Vagina (tissue), 2 donors: ENCODE measurements around the gene NKAIN2. TPM values are rescaled to one million over a fixed set of nuclear protein-coding genes. Genes with fewer than 3 reads are reported as not detected.

ENCODE experiments used
- DNase-seq, 2 donors: peaks; one replicate each; pipeline ENCODE4 v3.0.0-alpha.2; 2017; ENCODE audit errors: extremely low spot score in 2 of 2
- H3K27ac ChIP-seq: fragments of 200-600 bp; sonication (generic); one replicate; pipeline ENCODE4 v1.5.1; 2019
- H3K27me3 ChIP-seq: fragments of 200-600 bp; sonication (generic); one replicate; pipeline ENCODE4 v1.5.1; 2019
- H3K36me3 ChIP-seq, 2 donors: fragments of 200-600 bp; sonication (generic); one replicate each; pipeline ENCODE4 v1.5.1; 2017 to 2019
- H3K4me1 ChIP-seq: fragments of 200-600 bp; sonication (generic); one replicate; pipeline ENCODE4 v1.5.1; 2019
- H3K4me3 ChIP-seq, 2 donors: fragments of 200-600 bp; sonication (generic); 1 replicate in 1 of 2; 2 replicates in 1 of 2; pipeline ENCODE4 v1.5.1; 2016 to 2019
- H3K9me3 ChIP-seq: fragments of 200-600 bp; sonication (generic); one replicate; pipeline ENCODE4 v1.5.1; 2019
- CTCF ChIP-seq, 3 experiments: fragments of 450-650 bp in 2 of 3; fragments of 200-600 bp in 1 of 3; sonication (generic) in 1 of 3; IDR thresholded peaks; one replicate each; pipeline ENCODE4 v1.5.1; 2017 to 2019; ENCODE audit warnings: antibody characterized with exemption in 3 of 3, mild to moderate bottlenecking in 2 of 3, moderate library complexity in 2 of 3
- POLR2A ChIP-seq, 2 donors: fragments of 450-650 bp; IDR thresholded peaks; one replicate each; pipeline ENCODE4 v1.6.1; 2017; ENCODE audit warnings: antibody characterized with exemption in 2 of 2, mild to moderate bottlenecking in 2 of 2, moderate library complexity in 2 of 2
- POLR2AphosphoS5 ChIP-seq, 2 donors: sonication (generic); formaldehyde crosslinking; IDR thresholded peaks; one replicate each; pipeline ENCODE4 v1.9.0; 2017; ENCODE audit warnings: antibody characterized with exemption in 2 of 2, mild to moderate bottlenecking in 2 of 2, low read depth in 1 of 2; ENCODE audit not compliant: insufficient read depth in 1 of 2
- intact Hi-C: fragments of 100-400 bp; cut with DNase I; formaldehyde crosslinking; loops from one replicate; pipeline ENCODE4 v1.15.1; 2023
- total RNA-seq: library from RNA; depleted of rRNA; stranded (reverse); fragments of >200 nt; gene quantifications from one replicate; pipeline ENCODE4 v1.2.3, GENCODE V29; 2016

The NKAIN2 gene
- total RNA-seq, 1 donor from 2014 or later: not detected

GRCh38 chr6:123769431-123769830, 34.2 kb upstream of the NKAIN2 start:
- H3K9me3 ChIP-seq: no peaks in the 10 kb centered on the region
- no peak for DNase-seq
- H3K27ac ChIP-seq: no peak overlapping the region
- no peak for TF ChIP-seq CTCF (IDR thresholded peaks at IDR 0.05)
- TF ChIP-seq POLR2A (IDR thresholded peaks at IDR 0.05): no peak
- no peak for TF ChIP-seq POLR2AphosphoS5 (IDR thresholded peaks at IDR 0.05; ENCODE audit: insufficient read depth in 1 of 2, low read depth in 1 of 2)
- intact Hi-C loops: no loop called here
- H3K4me1 ChIP-seq: no peaks in the 10 kb centered on the region
- no peaks in the 10 kb centered on the region for H3K36me3 ChIP-seq
- H3K27me3 ChIP-seq: no peaks in the 10 kb centered on the region
- H3K4me3 ChIP-seq: no peak overlapping the region

GRCh38 chr6:123770247-123770949, 33.3 kb upstream of the NKAIN2 start:
- Histone ChIP-seq H3K4me1 (no peaks in the 10 kb centered on the region), H3K27me3 (no peaks in the 10 kb centered on the region), H3K36me3 (no peaks in the 10 kb centered on the region), H3K27ac (no peak overlapping the region), H3K9me3 (no peaks in the 10 kb centered on the region), H3K4me3 (no peak overlapping the region)
- intact Hi-C loops: no loop called here
- TF ChIP-seq POLR2A (IDR thresholded peaks at IDR 0.05) (no peak), CTCF (IDR thresholded peaks at IDR 0.05) (no peak), POLR2AphosphoS5 (IDR thresholded peaks at IDR 0.05; ENCODE audit: insufficient read depth in 1 of 2, low read depth in 1 of 2) (no peak)
- DNase-seq: no peak

GRCh38 chr6:123771126-123771525, 32.5 kb upstream of the NKAIN2 start:
- H3K27ac ChIP-seq: no peak overlapping the region
- intact Hi-C loops: no loop called here
- H3K4me1 ChIP-seq: no peaks in the 10 kb centered on the region
- no peaks in the 10 kb centered on the region for H3K9me3 ChIP-seq
- H3K36me3 ChIP-seq: no peaks in the 10 kb centered on the region
- TF ChIP-seq POLR2A (IDR thresholded peaks at IDR 0.05): no peak
- no peak for TF ChIP-seq POLR2AphosphoS5 (IDR thresholded peaks at IDR 0.05; ENCODE audit: insufficient read depth in 1 of 2, low read depth in 1 of 2)
- TF ChIP-seq CTCF (IDR thresholded peaks at IDR 0.05): no peak
- no peak for DNase-seq
- no peaks in the 10 kb centered on the region for H3K27me3 ChIP-seq
- H3K4me3 ChIP-seq: no peak overlapping the region

GRCh38 chr6:123777563-123777962, 26.1 kb upstream of the NKAIN2 start:
- intact Hi-C loops: no loop called here
- no peak for DNase-seq
- Histone ChIP-seq H3K27ac (no peak overlapping the region), H3K4me1 (no peaks in the 10 kb centered on the region), H3K36me3 (no peaks in the 10 kb centered on the region), H3K27me3 (no peaks in the 10 kb centered on the region), H3K4me3 (no peak overlapping the region), H3K9me3 (no peaks in the 10 kb centered on the region)
- no peak for TF ChIP-seq CTCF (IDR thresholded peaks at IDR 0.05)
- no peak for TF ChIP-seq POLR2AphosphoS5 (IDR thresholded peaks at IDR 0.05; ENCODE audit: insufficient read depth in 1 of 2, low read depth in 1 of 2)
- TF ChIP-seq POLR2A (IDR thresholded peaks at IDR 0.05): no peak

GRCh38 chr6:123780021-123780420, 23.6 kb upstream of the NKAIN2 start:
- no peaks in the 10 kb centered on the region for H3K4me1 ChIP-seq
- H3K36me3 ChIP-seq: no peaks in the 10 kb centered on the region
- no peak for TF ChIP-seq CTCF (IDR thresholded peaks at IDR 0.05)
- TF ChIP-seq POLR2A (IDR thresholded peaks at IDR 0.05): no peak
- no peak for TF ChIP-seq POLR2AphosphoS5 (IDR thresholded peaks at IDR 0.05; ENCODE audit: insufficient read depth in 1 of 2, low read depth in 1 of 2)
- H3K9me3 ChIP-seq: no peaks in the 10 kb centered on the region
- intact Hi-C loops: no loop called here
- no peak overlapping the region for H3K4me3 ChIP-seq
- H3K27me3 ChIP-seq: no peaks in the 10 kb centered on the region
- H3K27ac ChIP-seq: no peak overlapping the region
- DNase-seq: no peak
